Mucosa of stomach (tissue), 1 donor: ENCODE results near the gene CTSL.
"Not testable (repeated sequence)": the region's sequence is repeated elsewhere in the genome, so short reads cannot be mapped to it uniquely, and the experiment has no call there.

Experiments
- H3K27me3 ChIP-seq: one replicate; pipeline ENCODE4 v1.7.0; 2013; ENCODE audit warnings: mild to moderate bottlenecking, low read length; ENCODE audit not compliant: control insufficient read depth, insufficient read depth
- H3K36me3 ChIP-seq: one replicate; pipeline ENCODE4 v1.7.0; 2013; ENCODE audit warnings: low read length; ENCODE audit not compliant: control insufficient read depth, insufficient read depth
- H3K4me1 ChIP-seq: one replicate; pipeline ENCODE4 v1.7.0; 2013; ENCODE audit warnings: mild to moderate bottlenecking, low read length; ENCODE audit not compliant: control insufficient read depth, insufficient read depth
- H3K4me3 ChIP-seq: one replicate; pipeline ENCODE4 v1.7.0; 2013; ENCODE audit warnings: low read length
- H3K9ac ChIP-seq: one replicate; pipeline ENCODE4 v1.7.0; 2013; ENCODE audit warnings: mild to moderate bottlenecking, low read length, moderate library complexity
- H3K9me3 ChIP-seq: one replicate; pipeline ENCODE4 v1.7.0; 2013; ENCODE audit warnings: mild to moderate bottlenecking, low read length, moderate library complexity; ENCODE audit not compliant: control insufficient read depth
- donor health status: Pancreatic carcinoma.

The CTSL gene

DNA sequence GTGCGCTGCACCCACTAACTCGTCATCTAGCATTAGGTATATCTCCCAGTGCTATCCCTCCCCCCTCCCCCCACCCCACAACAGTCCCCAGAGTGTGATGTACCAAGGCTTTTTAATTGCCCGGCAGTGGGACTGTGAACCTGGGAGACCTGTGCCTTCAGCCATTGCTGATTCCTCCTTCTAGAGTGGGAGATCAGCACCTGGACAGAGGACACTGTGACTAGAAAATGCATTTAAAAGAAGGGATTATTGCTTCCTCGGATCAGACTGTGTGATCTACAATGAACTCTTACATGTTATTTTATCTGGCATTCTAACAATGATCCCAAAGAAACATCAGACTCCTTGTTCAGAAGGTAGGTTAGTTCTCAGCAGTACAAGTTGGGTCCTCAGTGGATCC lies 25.9 kb downstream of the CTSL start:
- H3K27me3 ChIP-seq, result no peaks in the 10 kb centered on the region
- H3K4me1 ChIP-seq, result no peaks in the 10 kb centered on the region
- H3K9me3 ChIP-seq, result no peaks in the 10 kb centered on the region
- H3K36me3 ChIP-seq, result no peaks in the 10 kb centered on the region
- no peak overlapping the region for H3K9ac ChIP-seq
- no peak overlapping the region for H3K4me3 ChIP-seq

DNA sequence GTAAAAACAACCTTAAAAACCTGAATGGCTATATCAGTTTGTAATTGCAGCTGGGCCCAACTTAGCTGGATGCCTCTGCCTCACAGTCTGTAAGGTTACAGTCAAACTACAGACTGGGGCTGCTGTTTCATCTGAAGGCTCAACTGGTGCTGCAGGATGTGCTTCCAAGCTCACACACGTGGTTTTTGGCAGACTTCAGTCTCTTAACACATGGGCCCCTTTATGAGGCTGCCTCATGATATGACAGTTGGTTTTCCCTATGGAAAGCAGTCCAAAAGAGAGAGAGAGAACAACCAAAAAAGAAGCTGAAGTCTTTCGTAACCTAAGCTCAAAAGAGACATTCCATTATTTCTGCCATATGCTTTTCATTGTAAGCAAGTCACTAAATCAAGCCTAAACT lies 27.4 kb downstream of the CTSL start:
- Histone ChIP-seq H3K27me3 (no peaks in the 10 kb centered on the region), H3K4me1 (no peaks in the 10 kb centered on the region), H3K4me3 (no peak overlapping the region), H3K36me3 (no peaks in the 10 kb centered on the region), H3K9ac (no peak overlapping the region), H3K9me3 (no peaks in the 10 kb centered on the region)

DNA sequence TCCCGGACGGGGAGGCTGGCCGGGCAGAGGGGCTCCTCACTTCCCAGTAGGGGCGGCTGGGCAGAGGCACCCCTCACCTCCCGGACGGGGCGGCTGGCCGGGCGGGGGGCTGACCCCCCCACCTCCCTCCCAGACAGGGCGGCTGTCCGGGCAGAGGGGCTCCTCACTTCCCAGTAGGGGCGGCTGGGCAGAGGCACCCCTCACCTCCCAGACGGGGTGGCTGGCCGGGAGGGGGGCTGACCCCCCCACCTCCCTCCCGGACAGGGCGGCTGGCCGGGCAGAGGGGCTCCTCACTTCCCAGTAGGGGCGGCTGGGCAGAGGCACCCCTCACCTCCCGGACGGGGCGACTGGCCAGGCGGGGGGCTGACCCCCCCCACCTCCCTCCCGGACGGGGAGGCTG lies 32.4 kb downstream of the CTSL start:
- H3K4me3 ChIP-seq, H3K9me3 ChIP-seq, H3K36me3 ChIP-seq, H3K27me3 ChIP-seq, H3K9ac ChIP-seq, H3K4me1 ChIP-seq: not testable (repeated sequence)

DNA sequence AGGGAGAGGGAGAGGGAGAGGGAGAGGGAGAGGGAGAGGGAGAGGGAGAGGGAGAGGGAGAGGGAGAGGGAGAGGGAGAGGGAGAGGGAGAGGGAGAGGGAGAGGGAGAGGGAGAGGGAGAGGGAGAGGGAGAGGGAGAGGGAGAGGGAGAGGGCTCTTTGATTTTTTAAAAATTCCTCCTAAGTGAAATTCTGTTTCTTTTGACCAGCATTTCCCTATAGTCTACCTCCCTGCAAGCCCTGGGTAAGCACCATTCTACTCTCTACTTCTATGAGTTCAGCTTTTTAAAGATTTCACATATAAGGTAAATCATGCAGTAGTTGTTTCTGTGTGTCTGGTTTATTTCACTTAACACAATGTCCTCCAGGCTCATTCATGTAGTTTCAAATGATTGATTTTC lies 34.1 kb downstream of the CTSL start:
- not testable (repeated sequence) for H3K4me1 ChIP-seq, H3K36me3 ChIP-seq, H3K9ac ChIP-seq, H3K27me3 ChIP-seq, H3K9me3 ChIP-seq, H3K4me3 ChIP-seq

DNA sequence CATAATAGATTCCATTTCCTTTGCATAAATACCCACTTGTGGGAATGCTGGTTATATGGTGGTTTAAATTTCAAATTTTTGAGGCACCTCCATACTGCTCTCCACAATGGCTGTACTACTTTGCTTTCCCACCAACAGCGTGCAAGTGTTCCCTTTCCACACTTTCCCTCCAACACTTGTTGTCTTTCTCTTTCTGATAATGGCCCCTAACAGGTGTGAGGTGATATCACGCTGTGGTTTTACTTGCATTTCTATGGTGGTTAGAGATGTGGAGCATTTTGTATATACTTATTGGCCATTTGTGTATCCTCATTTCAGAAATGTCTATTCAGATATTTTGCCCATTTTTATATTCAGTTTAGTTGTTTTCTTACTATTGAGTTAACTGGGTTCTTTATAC lies 34.6 kb downstream of the CTSL start:
- Histone ChIP-seq H3K36me3 (no peaks in the 10 kb centered on the region), H3K4me3 (no peak overlapping the region), H3K9ac (no peak overlapping the region), H3K4me1 (no peaks in the 10 kb centered on the region), H3K9me3 (no peaks in the 10 kb centered on the region), H3K27me3 (no peaks in the 10 kb centered on the region)

DNA sequence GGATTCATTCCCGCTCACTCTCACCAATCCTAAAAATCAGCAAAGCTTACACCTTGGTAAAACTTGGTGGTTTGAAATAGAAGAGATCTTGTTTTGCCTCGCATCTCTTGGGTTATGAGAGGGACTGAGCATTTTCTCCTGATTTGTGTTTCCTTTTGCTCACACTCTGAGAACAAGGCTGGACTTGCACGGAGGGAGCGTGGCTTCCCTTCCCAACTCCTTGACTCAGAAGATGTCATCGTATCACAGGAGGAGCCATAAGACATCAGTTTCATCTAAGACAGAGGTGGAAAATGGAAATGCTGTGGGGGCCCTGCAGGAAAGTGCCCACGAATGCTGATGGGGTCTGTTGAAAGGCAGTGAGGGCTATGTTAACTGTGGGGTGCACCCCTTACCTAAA lies 37.4 kb downstream of the CTSL start:
- Histone ChIP-seq H3K9ac (no peak overlapping the region), H3K4me1 (no peaks in the 10 kb centered on the region), H3K27me3 (no peaks in the 10 kb centered on the region), H3K9me3 (no peaks in the 10 kb centered on the region), H3K36me3 (no peaks in the 10 kb centered on the region), H3K4me3 (no peak overlapping the region)

DNA sequence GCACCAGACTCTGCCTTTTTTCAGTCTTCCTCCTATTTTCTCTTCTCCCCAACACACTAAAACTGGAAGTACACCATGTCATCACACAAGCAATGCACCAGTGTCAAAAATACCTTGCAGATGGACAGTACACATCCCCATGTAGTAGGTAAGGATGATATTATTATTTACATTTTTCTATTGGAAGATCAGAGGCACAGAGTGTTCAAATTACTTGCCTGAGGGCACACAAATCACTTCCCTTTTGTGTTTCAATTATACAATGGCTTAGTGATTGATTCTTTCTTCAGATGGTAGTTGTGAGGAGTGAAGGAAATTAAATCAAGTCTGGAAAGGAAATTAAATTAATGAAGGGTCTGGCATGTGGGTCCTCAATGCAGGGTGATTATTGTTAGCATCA lies 39.6 kb downstream of the CTSL start:
- Histone ChIP-seq H3K36me3 (no peaks in the 10 kb centered on the region), H3K9me3 (no peaks in the 10 kb centered on the region), H3K4me3 (no peak overlapping the region), H3K4me1 (no peaks in the 10 kb centered on the region), H3K9ac (no peak overlapping the region), H3K27me3 (peaks cover 7% of the 10 kb centered on the region)

DNA sequence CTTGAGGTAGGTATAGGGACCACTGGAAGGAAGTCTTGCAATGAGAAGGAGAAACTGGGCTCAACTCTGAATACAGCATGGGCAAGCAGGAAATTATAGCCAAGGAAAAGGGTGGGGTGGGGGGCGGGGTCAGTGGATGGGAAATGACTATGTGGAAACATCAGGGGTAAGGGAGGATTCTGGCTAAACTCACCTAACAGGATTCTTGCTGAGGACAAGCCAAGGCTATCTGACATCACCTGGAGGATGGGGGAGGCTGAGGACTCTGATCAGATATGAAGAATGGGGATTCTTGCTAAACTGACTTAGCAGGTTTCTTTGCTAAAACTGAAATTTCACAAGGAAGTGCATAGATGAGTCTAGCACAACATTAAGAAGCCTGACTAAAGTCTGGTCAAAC lies 40.8 kb downstream of the CTSL start:
- Histone ChIP-seq H3K27me3 (peaks cover 19% of the 10 kb centered on the region), H3K9me3 (no peaks in the 10 kb centered on the region), H3K36me3 (no peaks in the 10 kb centered on the region), H3K4me1 (no peaks in the 10 kb centered on the region), H3K4me3 (no peak overlapping the region), H3K9ac (no peak overlapping the region)

DNA sequence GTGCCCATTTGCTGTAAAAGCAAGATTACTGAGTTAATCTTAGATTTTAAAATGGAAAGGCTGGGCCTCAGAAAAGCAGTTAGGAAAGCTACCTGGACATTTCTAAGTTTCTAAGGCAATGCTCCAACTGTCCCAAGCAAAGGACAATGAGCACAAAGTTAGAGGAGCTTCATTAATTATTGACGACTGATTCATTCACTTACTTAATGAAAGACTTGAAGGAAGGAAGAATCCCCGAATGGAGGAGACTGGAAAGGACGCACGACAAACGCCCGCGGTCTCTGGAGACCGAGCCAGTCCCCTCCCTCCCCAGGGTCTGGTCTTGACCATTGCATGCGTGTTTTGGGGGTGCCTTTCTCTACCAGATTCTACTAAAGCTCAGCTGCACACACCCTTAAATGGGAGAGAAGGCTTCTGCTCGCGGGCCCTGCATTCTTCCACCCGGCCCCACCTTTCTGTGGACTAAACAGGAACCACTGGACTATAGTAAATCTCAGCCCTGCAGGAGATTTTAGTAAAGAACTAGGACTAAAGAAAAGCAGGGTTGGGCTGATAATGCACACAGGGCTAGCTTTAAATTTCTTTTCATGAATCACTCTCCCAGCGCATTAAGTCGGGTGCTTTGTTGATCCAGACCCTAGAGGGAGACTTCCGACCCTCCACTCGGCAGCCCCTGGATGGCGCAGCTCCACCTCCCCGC lies 44.8 kb downstream of the CTSL start:
- Histone ChIP-seq H3K4me3 (no peak overlapping the region), H3K27me3 (peaks cover 21% of the 10 kb centered on the region), H3K9me3 (no peaks in the 10 kb centered on the region), H3K36me3 (no peaks in the 10 kb centered on the region), H3K9ac (no peak overlapping the region), H3K4me1 (no peaks in the 10 kb centered on the region)

DNA sequence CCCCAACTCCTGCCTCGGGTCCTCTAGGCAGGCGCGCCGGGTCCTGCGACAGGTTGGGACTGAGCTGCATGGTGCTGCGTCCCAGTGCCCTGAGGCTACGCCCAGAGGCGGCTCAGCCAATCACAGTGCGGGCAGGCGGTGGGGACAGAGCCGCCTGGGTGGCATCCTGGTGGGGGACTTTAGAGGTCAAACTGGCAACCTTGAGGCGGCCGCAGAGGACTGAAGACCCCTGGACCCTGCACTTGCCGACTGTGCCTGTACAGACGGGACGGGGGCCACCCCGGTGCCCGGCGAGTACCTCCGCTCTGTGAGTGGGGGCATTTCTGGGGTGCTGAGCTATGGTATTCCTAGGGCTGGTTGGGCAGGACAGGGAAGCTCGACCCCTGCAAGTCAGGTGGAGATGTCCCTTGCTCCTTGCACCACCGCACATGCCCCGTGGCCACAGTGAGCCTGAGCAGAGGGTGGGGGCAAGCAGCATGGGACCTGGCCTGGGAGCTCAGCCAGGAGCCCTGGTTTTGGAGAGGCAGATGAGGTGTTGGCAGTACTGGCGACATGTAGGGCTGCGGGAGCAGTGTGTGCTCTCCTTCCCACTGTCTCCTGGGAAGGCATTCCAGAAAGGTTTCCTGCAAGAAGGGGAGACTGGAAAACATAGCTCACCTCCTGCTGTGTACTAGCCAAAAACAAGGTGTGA lies 45.5 kb downstream of the CTSL start:
- no peak overlapping the region for H3K9ac ChIP-seq
- peaks cover 21% of the 10 kb centered on the region for H3K27me3 ChIP-seq
- no peaks in the 10 kb centered on the region for H3K4me1 ChIP-seq
- no peak overlapping the region for H3K4me3 ChIP-seq
- no peaks in the 10 kb centered on the region for H3K36me3 ChIP-seq
- no peaks in the 10 kb centered on the region for H3K9me3 ChIP-seq

DNA sequence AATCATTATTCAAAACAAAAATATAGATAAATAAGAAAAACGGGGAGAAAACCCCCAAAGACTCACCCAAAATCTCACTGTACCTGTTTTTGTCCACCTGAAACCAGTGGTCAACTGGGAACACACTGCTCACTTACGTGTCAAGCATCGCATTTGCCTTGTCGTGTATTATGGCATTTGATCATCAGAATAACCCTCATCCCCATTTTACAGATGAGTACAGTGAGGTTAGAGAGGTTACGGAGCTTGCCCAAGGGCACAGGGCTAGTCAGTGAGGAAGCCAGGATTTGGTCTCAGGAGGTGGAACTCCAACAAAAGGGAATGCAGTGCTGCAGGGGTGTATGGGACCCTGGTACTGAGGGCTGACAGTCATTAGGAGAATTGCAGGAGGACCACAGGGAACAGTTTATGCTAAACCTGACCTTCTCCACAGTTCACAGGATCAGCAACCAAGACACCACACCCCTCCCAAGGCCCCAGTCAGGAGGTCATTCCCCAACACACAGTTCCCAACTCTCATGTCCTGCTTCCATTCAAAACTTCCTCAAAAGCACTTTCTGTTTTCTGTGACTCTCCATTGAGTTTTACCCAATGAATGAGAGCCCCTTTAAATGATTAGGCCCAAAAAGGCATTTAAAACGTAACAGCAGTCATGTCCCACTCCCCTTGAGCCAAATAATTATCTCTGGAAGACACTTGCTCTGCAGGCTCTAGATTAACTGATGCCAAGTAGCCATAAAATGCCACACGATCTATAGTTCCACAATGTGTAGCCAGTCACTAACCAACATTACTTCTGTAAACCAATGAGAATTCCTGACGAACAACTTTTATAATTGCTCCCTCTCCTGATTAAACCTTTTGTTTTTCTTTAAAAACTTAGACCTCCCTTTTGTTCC lies 50.8 kb downstream of the CTSL start:
- Histone ChIP-seq H3K9me3 (no peaks in the 10 kb centered on the region), H3K4me1 (no peaks in the 10 kb centered on the region), H3K9ac (no peak overlapping the region), H3K36me3 (no peaks in the 10 kb centered on the region), H3K27me3 (peaks cover 2% of the 10 kb centered on the region), H3K4me3 (no peak overlapping the region)

DNA sequence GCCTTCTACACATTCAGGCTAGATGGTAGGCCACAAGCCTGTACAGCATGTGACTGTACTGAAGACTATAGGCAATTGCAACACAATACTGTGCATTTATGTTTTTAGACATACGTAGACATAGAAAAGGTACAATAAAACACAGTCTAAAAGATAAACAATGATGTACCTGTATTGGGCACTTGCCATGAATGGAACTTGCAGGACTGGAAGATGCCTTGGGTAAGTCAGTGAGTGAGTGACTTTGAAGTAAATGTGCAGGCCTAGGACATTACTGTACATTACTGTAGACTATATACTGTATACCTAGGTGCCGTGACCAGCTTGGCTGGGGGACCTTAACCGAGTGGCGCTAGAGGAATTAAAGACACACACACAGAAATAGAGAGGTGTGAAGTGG lies 53.1 kb downstream of the CTSL start:
- H3K9ac ChIP-seq, result no peak overlapping the region
- no peaks in the 10 kb centered on the region for H3K4me1 ChIP-seq
- no peaks in the 10 kb centered on the region for H3K36me3 ChIP-seq
- no peaks in the 10 kb centered on the region for H3K27me3 ChIP-seq
- H3K4me3 ChIP-seq, result no peak overlapping the region
- no peaks in the 10 kb centered on the region for H3K9me3 ChIP-seq
